Esophagus squamous epithelium (tissue), 4 donors: ENCODE measurements around the gene NRARP.
A peak's percentile ranks its signal among the peaks of the same experiment; 100 is the strongest.

Source experiments
- POLR2A ChIP-seq, 4 donors: fragments of 450-650 bp; IDR thresholded peaks; one replicate each; pipeline ENCODE4 v1.6.1; 2017; ENCODE audit warnings: antibody characterized with exemption in 4 of 4, mild to moderate bottlenecking in 4 of 4, moderate library complexity in 3 of 4
- TF ChIP-seq, protein P1 (sequence below), 6 experiments: fragments of 450-650 bp in 4 of 6; fragments of 200-600 bp in 2 of 6; sonication (generic) in 2 of 6; IDR thresholded peaks; one replicate each; pipeline ENCODE4 v1.5.1; 2016 to 2019; ENCODE audit warnings: antibody characterized with exemption in 6 of 6, mild to moderate bottlenecking in 4 of 6, moderate library complexity in 4 of 6

DNA sequence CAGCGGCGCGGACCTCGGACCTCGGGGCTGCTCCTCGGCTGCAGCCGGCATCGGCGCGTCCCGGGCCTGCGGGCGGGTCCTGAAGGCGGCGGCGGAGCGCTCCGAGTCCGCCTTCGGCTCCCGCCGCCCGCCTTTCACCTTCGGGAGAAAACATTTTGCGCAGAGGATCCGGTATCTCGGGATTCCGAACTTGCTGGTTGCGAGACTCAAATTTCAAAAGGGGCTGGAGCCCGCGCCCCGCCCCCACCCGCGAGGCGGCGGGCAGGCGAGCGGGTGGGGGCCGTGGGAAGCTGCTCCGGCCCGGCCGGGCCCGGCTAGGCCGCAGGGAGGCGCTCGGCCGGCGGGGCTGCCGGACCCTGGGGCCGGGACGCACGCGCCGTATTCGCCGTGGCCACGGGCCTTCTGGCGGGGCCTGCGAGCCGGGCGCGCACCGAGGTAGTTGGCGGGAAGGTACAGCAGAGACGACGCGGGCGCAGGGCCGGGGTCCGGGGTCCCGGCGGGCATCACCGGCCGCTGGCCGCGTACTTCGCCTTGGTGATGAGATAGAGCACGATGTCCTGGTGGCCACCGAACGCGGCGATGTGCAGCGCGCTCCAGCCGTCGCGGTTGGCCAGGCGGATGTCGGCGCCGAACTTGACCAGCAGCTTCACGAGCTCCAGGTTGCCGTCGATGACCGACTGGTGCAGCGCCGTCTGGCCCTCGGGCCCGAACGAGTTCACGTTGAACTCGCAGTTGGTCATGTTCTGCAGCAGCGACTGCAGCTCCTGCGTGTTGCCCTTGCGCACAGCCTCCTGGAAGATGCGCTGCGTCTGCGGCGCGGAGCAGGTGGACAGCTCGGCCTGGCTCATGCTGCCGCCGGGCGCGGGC lies 757 bp downstream of the NRARP start:
- TF ChIP-seq, protein P1, sequence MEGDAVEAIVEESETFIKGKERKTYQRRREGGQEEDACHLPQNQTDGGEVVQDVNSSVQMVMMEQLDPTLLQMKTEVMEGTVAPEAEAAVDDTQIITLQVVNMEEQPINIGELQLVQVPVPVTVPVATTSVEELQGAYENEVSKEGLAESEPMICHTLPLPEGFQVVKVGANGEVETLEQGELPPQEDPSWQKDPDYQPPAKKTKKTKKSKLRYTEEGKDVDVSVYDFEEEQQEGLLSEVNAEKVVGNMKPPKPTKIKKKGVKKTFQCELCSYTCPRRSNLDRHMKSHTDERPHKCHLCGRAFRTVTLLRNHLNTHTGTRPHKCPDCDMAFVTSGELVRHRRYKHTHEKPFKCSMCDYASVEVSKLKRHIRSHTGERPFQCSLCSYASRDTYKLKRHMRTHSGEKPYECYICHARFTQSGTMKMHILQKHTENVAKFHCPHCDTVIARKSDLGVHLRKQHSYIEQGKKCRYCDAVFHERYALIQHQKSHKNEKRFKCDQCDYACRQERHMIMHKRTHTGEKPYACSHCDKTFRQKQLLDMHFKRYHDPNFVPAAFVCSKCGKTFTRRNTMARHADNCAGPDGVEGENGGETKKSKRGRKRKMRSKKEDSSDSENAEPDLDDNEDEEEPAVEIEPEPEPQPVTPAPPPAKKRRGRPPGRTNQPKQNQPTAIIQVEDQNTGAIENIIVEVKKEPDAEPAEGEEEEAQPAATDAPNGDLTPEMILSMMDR (IDR thresholded peaks at IDR 0.05), result peak in 3 of 6 experiments; percentile 18 to 33 (median 25)
- TF ChIP-seq POLR2A (IDR thresholded peaks at IDR 0.05), result no peak
